SKM-1 (cell line): ENCODE results near the gene SLC6A6.

ENCODE experiments used
- DNase-seq: peaks from one replicate; lab custom pipeline; 2025; ENCODE audit not compliant: unreplicated experiment; lab: John Stamatoyannopoulos, UW

Gene SLC6A6

GRCh38 chr3:14536837-14537589 lies 134.6 kb downstream of the SLC6A6 start:
- DNase-seq: no peak

- no peak for DNase-seq
Measured at GRCh38 chr3:14537590-14538450, 135.4 kb downstream of the SLC6A6 start.

- DNase-seq: no peak
Measured at GRCh38 chr3:14538451-14539088, 136.2 kb downstream of the SLC6A6 start.
